ENCODE data around the gene C17orf107.

C17orf107 gene

DNA sequence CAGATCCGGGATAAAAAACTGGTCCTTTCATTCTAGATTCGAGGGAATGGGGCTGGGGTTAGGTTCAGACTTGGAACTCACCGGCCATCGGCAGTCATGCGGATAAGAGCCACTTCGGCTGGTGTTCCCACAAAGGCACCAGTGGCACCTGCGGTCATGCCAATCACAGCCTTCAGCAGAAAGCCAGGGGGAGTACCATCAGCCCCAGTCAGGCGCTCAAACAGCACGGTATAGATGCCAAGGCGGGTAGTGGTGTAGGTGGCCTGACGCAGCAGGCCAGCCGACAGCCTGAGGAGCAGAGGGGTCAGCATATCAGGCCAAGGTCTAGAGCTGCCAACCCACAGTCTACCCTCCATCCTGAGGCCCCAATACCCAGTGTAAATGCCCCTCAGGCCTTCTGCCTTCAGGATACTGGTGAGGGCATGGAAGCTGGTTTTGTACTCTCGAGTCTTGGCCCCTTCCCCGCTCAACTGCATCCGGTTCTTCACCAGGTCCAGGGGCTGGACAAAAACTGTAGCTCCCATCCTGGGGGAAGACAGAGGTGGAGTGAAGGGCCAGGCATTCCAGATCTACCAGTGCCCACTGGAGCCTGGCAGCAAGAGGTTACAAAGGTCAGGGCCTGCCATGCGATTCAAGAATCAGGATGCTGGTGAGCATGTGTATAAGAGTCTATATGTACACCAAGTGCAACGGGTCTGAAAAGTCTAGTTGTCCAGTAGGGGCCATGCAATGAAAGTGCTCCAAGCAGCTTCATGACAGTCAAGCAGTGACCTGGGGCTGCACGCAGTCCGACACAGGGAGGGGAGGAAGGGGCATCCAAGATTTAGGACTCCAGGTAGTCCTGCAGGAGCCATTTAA lies 39.6 kb downstream of the C17orf107 start:
- no peak for DNase-seq

DNA sequence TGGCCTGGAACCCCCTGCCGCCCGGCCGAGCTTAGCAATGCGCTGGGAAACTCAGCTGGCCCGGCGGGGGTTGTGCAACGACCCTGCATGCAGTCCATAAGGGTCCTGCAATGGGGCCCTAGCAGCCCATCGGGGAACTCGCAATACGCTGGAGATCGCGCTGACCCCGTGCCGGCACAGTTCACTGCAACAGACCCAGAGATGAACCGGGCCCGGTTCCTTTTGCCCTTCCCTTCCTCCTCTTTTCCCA lies 40.1 kb downstream of the C17orf107 start:
- no peak for DNase-seq

DNA sequence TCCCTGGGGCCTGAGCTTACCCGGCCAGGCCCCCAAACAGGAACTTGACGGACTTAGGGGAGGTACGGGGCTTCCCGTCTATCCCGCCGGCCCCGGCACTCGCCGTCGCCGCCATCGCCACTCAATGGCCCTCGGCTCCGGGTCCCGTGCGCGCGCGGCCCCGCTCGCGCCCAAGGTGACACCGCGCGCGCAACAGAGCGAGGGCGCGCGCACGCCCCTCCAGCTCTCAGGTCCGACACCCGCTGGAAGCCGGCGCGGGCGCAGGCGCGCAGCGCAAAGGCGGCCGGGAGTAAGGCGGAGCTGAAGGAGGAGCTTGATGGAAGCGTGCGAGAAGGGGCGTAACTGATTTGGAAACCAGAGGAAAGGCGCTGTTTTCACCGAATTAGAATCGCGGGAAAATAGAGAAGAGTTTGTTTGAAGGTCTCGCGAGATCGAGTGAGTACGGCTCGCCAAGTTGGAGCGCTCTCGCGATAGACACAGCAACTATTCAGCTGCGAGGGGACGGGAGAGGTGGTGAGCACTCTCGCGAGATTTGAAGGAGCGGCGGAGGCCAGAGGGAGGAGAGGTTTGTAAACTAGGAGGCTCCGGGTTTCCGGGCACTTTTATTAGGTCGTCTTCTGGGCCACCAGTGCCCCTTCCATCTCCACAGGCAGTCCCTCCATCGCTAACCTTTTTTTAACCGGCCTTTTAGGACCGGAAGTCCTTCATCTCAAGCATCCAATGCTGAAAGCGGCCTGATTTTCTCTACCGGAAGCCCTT lies 40.6 kb downstream of the C17orf107 start, which contains the start of the genes RNF167 and SLC25A11:
Gene RNF167 (plus strand): TSS at position 473 of the 759 bp plus-strand sequence. CDS start 642 bp downstream, outside the sequence.
Gene SLC25A11 (minus strand): TSS at position 251 of the 759 bp plus-strand sequence. CDS start 136 bp downstream, at position 115.
- peak; percentile 96 for DNase-seq

DNA sequence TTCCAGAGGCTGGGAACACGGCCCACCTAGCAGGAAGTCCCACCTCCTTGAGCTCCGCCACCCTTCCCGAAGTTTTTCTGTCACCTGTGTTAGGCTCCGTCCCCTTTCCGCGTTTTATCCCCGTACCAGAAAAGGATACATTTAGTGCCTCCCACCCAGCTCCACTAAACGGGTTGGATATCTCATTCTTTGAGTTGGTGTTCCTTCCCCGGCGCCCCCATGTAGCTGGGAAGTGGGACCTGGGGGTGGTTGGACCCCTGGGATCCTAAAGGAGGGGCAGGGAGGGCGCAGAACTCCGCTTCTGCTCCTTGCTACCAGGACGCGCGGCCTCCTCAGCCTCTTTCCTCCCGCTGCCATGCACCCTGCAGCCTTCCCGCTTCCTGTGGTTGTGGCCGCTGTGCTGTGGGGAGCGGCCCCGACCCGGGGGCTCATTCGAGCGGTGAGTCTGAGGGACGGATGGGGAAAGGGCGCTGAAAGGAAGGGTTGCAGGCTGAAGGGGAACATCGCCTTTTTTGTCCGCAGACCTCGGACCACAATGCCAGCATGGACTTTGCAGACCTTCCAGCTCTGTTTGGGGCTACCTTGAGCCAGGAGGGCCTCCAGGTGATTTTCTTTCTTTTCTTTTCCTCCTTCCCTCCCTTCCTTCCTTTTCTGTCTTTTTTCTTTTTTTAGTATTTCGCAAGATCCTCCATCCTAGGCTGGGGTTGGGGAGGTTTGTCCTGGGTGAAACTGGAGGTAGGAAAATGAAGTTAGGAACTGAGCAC lies 41.4 kb downstream of the C17orf107 start:
- no peak for DNase-seq

DNA sequence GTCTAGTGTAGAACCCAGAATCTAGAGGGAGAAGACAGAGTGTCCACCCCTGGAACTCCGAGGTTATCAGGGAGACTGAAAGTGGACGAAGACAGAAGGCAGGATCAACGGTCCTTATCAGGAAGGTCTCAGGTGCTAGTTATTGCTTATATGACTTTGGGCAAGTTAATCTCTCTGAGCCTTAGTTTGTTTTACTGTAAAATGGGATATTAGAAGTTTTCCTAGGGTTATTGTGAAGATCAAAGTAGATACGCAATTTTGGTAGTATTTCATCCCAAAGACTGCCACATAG lies 41.9 kb downstream of the C17orf107 start:
- DNase-seq, result no peak

DNA sequence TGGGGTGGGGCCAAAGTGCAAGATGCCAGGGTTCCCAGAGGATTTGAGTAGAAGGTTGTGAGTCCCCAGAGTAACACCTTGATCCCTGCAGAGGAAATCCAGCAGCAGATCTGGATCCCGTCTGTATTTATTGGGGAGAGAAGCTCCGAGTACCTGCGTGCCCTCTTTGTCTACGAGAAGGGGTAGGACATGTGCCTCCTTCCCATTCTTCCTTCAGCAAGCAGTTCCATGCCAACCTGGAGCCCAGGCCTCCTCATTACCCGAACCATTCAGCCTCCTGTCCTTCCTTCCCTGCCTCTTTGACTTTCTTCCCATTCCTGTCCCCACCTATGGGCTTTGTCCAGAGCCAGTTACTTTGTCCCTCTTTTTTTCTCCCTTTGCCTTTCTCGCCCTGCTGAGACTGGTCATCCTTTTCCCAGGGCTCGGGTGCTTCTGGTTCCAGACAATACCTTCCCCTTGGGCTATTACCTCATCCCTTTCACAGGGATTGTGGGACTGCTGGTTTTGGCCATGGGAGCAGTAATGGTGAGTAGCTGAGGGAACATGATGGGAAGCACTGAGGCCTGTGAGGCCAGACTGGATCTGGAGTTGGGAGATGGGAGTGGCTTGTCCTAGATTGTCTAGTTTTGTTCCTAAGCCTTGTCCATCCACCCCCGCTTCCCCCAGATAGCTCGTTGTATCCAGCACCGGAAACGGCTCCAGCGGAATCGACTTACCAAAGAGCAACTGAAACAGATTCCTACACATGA lies 43.6 kb downstream of the C17orf107 start:
- no peak for DNase-seq

DNA sequence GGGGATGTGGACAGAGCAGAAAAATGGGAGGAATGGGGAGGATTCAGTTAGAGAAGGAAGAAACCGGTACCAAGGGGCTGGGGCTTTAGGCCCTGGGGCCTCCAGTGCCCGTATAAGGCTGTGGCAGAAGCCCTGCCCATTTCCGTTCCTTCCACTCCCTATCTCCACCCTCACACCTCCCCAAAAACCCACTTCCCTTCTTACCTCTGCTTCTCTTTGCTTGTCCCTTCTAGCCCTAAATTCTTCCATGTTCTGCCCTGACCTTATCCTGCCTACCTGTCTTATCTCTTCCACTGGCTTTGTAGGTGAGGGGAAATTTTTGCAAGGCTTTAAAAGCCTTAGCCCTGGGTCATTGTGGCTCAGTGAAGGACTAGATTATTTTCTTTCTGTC lies 44.8 kb downstream of the C17orf107 start:
- peak; percentile 73 for DNase-seq

DNA sequence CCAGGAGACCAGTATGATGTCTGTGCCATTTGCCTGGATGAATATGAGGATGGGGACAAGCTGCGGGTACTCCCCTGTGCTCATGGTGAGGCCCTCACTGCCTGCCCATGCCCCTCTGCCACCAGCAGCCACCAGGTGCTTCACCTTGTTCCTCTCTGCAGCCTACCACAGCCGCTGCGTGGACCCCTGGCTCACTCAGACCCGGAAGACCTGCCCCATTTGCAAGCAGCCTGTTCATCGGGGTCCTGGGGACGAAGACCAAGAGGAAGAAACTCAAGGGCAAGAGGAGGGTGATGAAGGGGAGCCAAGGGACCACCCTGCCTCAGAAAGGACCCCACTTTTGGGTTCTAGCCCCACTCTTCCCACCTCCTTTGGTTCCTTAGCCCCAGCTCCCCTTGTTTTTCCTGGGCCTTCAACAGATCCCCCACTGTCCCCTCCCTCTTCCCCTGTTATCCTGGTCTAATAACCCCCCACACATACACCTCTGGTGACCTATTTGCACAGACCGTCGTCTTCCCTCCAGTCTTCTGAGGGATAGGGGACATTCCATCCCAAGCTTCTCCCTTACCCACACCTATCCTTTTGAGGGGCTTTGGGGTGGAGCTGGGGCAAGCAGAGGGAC lies 45.3 kb downstream of the C17orf107 start:
- DNase-seq, result peak; percentile 77

DNA sequence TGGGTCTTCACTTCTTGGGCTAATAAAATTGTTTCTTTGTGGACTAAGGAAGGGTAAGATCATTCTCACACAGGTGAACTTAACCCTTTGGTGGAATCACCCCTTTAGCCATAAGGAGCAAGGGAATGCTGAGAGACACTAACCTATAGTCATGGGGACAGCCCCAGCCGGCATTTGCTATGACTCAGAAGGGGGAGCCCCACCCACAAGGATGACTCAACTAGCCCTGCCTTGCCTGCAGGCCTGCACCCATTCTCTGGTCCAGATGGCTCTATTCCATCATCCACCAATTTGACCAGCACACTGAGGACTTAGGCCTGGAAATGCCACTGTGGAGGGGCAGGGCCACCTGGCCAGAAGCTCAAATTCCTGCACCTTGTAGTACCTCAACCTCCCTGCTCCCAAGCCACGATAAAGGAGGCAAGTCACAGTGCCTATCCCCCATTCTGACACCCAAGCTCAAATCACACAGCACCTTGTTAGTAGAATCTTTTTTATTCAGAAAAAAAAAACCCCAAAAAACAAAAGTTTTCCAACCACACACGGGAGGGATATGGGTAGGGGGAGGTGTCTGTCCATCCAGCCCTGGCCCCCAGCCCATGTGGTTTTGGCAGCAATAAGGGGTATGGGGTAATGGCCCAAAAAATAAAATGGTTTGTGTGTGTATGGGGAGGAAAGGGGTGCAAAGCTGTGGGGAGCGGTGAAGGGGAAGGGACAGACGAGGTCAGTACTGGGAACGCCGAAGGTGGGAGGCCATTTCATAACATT lies 46.0 kb downstream of the C17orf107 start:
- DNase-seq, result peak; percentile 92

DNA sequence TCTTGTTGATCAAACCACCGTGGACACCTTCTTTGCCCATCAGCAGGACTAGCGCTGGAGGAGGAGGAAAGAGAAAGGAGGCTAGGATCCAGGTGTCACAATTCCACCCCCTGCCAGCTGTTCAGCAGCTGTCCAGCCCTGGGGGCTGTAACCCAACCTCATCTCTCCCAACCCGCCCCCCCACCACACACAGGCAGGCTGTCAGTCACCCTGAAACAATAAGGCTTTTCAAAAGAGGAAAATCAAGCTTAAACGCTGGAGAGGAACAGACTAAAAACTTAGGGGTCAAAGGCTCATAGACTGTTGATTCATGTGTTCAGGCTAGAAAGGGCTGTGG lies 46.6 kb downstream of the C17orf107 start:
- no peak for DNase-seq

DNA sequence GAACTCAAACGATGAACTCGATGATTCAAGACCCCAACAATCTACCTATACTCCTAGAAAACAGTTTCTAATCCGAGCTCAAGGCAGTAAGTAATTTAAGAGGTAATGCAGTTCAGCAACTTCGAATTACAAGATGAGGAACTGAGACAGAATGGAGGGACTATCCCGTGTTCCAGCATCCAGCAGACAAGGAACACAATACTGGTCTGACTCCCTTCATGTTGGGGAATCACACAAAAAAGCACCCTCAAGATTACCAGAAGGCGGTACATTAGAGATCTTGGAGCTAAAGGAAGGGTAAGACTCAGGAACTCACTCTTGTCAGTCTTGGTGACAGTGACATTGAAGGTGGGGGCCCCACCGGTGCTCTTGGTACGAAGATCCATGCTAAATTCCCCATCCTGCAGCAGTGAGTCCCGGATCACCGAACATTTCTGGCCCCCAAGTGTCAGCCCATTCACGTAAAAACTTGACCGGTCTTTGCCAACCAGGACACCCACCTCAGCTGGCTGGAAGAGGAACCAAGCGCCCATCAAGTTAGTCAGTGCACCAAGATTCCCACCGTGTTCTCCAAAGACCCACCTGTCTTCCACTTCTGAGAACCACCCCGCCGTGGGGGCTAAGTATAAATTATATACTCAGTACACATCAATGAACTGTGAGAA lies 47.1 kb downstream of the C17orf107 start:
- DNase-seq, result no peak

DNA sequence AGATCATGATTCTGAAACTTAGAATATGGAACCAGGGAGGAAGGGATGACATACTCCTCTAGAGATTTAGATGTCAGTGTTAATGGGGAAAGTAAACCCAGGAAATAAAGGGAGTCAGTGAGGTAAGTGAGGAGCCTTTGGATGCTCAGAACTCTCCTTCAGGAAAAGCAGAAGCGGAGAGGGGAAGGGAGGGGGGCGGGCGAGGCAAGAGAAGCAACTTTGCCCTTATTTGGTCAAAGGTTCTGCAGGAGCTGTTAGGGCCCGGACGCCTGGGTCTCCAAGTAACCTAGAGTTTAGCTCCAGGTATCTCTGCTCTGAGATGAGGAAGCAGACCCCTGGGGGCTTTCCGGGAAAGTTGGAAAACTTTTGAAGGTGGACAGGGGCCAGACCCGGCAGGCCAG lies 47.7 kb downstream of the C17orf107 start:
- no peak for DNase-seq

DNA sequence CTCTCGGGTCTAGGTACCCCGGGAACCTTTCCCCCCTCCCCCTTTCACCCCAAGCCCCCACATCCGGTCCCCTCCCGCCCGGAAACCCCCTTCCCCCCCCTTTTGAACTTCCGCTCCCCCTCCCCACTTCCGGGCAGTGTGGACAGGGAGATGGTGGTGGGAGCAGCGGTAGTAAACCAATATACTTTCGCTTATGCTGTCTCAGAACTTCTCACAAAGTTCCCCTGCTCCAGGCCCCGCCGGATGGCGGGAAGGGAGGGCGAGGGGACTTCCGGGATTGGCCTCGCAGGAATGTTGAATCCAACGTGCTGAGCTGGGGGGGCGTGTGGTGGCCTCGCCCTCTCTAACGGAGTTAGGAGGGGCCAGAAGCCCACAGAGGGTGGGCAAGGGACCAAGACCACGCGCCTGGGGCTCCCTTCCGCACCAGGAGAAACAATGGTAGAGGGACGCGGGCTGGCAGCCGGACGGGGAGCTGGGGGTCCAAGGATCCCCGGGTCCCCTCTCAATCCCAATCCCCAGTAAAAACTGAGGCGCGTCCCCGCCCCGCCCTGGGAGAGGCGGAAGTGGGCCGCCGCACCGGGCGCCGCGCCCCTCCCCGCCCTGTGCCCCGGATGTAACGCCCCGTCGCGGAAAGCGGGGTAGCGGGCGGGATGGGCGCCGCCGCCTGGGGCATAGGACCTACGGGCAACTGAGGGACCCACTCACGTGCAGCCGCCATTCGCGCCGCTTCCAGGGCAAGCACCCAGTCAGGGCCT lies 48.3 kb downstream of the C17orf107 start:
- DNase-seq, result peak; percentile 89

DNA sequence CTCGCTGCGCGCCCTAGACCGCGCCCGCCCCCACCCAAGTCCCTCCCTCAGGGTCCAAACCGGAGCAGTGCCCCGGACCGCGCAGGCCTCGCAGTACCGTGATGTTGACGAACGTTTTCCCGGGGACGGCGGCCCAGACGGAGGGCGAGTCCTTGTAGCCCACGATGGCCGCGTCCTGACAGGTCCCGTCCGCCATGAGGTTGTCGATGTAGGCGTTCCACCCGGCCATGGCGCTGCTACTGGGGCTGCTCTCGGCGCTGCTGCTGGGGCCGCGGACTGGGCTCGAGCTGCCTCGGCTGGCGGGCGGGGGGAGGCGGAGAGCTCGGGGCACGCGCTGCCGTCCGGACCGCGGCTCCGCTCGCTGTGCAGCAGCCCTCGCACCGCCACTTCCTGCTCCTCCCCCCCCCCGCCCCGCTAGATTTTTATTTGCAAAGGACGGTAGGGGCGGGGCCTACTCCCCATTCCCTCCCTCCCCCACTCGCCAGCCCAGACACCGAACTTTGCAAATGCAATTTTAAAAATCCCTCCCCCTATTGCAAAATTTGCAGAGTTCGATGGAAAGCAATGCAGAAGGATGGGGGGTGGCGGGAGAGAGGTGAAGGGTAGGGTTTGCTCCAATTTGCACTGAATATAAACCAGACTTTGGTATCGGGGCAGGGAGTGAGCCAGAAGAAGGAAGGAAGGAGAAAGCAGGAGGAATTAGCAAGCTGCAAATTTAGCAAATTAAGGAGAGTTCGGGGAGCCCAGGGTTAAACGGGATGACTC lies 49.0 kb downstream of the C17orf107 start, which contains the start of gene PFN1:
Gene PFN1 (minus strand): TSS at position 365 of the 765 bp plus-strand sequence. CDS start 136 bp downstream, at position 229.
- DNase-seq, result no peak

DNA sequence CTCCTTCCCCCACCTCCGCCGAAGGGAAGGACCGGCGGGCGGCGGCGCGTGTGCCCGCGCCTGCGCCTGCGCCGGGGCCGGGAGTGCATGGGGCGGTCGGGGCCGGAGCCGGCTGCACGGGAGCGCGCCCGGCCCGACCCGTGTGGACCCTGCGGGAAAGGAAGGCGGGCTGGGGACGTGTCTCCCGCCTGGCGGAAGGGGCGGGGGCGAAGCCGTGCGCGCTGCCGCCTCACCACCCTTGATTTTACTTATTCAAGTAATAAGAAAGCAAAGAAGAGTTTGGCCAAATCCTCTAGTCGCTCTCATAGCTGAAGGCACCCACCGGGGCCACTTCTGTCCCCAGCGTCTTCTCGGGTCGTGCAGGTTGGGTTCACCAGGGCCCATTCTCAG lies 49.6 kb downstream of the C17orf107 start:
- no peak for DNase-seq

DNA sequence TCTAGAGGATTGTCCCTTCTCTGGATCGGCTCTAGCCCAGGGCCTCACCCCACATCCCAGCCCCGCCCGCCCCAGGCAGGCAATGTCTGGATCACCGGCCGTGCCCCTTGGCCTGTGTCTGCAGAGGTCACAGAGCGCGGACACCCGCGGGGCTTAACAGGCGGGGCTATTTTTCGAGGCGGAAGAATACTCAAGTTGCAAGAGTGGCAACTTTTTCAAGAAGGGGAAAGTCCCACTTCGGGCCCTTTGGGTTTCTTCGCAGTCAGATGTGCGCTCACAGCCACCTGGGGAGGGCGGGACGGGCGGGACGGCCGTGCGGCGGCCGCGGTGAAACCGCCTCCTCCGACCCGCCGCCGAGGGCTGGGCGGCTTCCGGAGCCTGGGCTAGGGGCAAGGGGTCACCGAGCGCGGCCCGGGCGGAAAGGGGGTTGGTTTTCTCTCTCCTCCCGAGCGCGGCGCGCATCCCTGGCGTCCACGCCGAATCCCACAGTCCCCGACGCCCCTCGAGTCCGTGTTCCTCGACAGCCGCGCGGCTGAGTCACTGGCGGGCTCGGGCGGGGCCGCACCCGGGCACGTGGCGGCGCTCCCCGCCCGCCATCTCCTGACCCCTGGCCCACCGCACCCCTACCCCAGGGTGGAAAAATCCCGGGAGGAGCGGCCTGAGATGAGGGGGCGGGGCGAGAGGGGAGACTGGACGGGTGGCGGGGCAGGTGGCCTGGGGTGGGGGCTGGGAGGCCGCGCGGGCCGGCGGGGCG lies 50.2 kb downstream of the C17orf107 start:
- peak; percentile 94 for DNase-seq

DNA sequence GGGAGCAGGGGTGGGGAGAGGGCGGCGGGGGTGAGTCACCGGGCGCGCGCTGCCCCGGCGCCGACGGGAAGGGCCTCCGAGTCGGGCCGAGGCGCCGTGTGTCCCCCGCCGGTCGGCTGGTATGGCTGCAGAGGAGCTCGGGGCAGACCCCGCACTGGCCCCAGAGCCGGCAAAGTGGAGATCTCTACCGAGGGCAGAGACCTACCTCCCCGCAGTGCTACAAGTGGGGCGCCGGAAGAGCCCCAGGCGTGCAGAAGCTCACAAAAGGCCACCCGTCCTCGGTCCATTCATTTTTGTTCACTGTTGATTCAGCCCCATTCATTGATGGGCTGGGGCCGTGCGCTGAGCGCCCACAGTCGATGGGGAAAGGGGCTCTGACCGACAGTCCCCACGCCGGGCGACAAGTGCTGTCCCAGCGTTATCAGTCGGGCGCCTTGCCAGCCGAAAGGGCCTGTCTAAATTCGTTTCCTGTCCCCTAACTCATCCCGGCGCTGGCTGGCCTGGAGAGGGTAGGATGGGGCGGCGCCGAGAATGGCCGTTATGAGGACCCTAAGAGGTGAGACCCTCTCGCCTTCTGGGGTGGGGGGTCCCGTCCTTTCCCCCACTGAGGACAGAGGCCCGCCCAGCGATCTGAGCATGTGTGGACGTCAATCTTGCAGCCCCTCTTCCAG lies 50.9 kb downstream of the C17orf107 start:
- no peak for DNase-seq

DNA sequence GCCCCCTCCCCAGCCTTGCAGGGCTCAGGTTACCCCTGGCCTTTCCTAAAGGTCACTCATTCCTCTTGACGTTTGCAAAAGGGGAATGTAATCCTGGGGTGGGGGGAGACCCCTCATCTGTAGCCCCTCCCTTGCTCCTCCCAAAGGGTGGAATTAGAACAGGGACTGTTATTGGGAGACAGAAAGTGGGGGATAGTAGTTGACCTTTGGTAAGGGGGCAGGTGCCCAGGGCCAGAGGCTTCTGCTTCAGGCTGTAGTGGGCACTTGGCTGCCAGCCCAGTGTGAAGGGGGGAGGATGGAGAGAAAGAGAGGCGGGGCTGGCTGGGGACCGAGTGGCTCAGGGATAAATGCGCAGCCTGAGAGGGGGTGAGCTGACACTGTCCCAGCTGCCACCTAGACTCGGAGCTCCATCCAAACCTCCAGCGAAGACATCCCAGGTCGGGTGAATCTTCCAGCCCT lies 51.4 kb downstream of the C17orf107 start, which contains the start of gene ENO3:
Gene ENO3 (plus strand): TSS at position 374 of the 459 bp plus-strand sequence. CDS start 711 bp downstream, outside the sequence.
- no peak for DNase-seq
